Adrenal gland (tissue), 12 donors: Measurements from ENCODE around the gene TTC23. TPM values are rescaled to one million over a fixed set of nuclear protein-coding genes. Genes with fewer than 3 reads are reported as not detected.

ENCODE experiments used
- DNase-seq, 7 donors: peaks; one replicate each; pipeline ENCODE4 v3.0.0-alpha.2; 2019 to 2020
- H3K27ac ChIP-seq, 5 donors: fragments of 200-600 bp; sonication (generic) in 4 of 5; 1 replicate in 3 of 5; 2 replicates in 2 of 5; pipeline versions ENCODE4 v1.5.1 to v1.8.0; 2016 to 2020; ENCODE audit warnings: mild to moderate bottlenecking in 1 of 5
- H3K27me3 ChIP-seq: fragments of 200-600 bp; 2 replicates; pipeline ENCODE4 v1.8.0; 2021
- H3K36me3 ChIP-seq, 2 donors: fragments of 200-600 bp; replicated peaks in 1 of 2; 1 replicate in 1 of 2; 2 replicates in 1 of 2; pipeline versions ENCODE4 v1.5.1 to v1.8.0; 2018 to 2022
- H3K4me1 ChIP-seq, 2 donors: fragments of 200-600 bp; replicated peaks in 1 of 2; 1 replicate in 1 of 2; 2 replicates in 1 of 2; pipeline versions ENCODE4 v1.5.1 to v1.8.0; 2018 to 2021
- H3K4me3 ChIP-seq, 4 donors: fragments of 200-600 bp; sonication (generic) in 3 of 4; one replicate each; pipeline ENCODE4 v1.5.1; 2016 to 2018
- H3K9me3 ChIP-seq, 3 donors: fragments of 200-600 bp; sonication (generic) in 1 of 3; replicated peaks in 1 of 3; 1 replicate in 2 of 3; 2 replicates in 1 of 3; pipeline versions ENCODE4 v1.5.1 to v1.8.0; 2016 to 2021
- CTCF ChIP-seq, 6 experiments: fragments of 450-650 bp in 4 of 6; fragments of 200-600 bp in 2 of 6; sonication (generic) in 1 of 6; IDR thresholded peaks; 1 replicate in 5 of 6; 2 replicates in 1 of 6; pipeline versions ENCODE4 v1.5.1 to v1.8.0; 2016 to 2021; ENCODE audit warnings: antibody characterized with exemption in 6 of 6, mild to moderate bottlenecking in 2 of 6, moderate library complexity in 1 of 6
- POLR2A ChIP-seq, 2 donors: fragments of 450-650 bp; IDR thresholded peaks; one replicate each; pipeline ENCODE4 v1.6.1; 2017; ENCODE audit warnings: antibody characterized with exemption in 2 of 2, mild to moderate bottlenecking in 2 of 2, moderate library complexity in 1 of 2
- WGBS, 4 donors: extraction: QIAGEN DNeasy Blood & Tissue Kit in 2 of 4; methylation state at CpG; one replicate each; pipeline versions ENCODE4 v1.1.5 to v1.1.7; 2013 to 2017; 5-methylcytosine and 5-hydroxymethylcytosine counted together
- intact Hi-C, 2 donors: fragments of 100-400 bp; cut with DNase I; formaldehyde crosslinking; loops; one replicate each; pipeline versions ENCODE4 v1.14.1 to v1.15.0; 2022 to 2023
- polyA plus RNA-seq, 3 donors: library from polyadenylated mRNA; stranded (reverse); fragments of 200-250 nt in 2 of 3; fragments of 350-450 nt in 1 of 3; fragmentation: Illumina TruSeq in 1 of 3; extraction: RNeasy Lipid Tissue Mini Kit (QIAGEN cat#74804) in 1 of 3; gene quantifications; one replicate each; pipeline ENCODE4 v1.2.3, GENCODE V29; 2013 to 2014
- total RNA-seq, 9 donors: library from RNA; depleted of rRNA in 4 of 9; stranded (reverse); fragments of >200 nt in 4 of 9; fragments of 120-200 nt in 1 of 9; fragmentation: NEBNext Ultra II Directional in 1 of 9; extraction: Animal tissue kit (Norgen Biotek cat#: 25700) in 1 of 9; gene quantifications; one replicate each; pipeline versions ENCODE4 v1.1.0 to v1.2.4, GENCODE V29; 2013 to 2023
- donor health status: healthy with polysubstance abuse.
- donor health status: Bipolar disorder and iron deficiency.
- donor health status: DM: yes; HTN: yes; CAD: no.
- donor health status: DM: no; HTN: no; CAD: no.
- donor health status: DM: no; HTN: no; CAD: no.
- donor health status: DM: yes; HTN: yes; CAD: no.

Gene TTC23
- total and polyA plus RNA-seq, 12 donors, result 10.9 to 42.0 (median 22.6) TPM

- no peak overlapping the region for H3K4me3 ChIP-seq
- intact Hi-C loops, result no loop called here
- no peak for TF ChIP-seq POLR2A (IDR thresholded peaks at IDR 0.05)
- TF ChIP-seq CTCF (IDR thresholded peaks at IDR 0.05), result no peak
- WGBS, 4 donors, result 67 to 83% (median 74%) methylated on average over 6 of the region's 6 CpGs
- H3K27me3 ChIP-seq, result no peaks in the 10 kb centered on the region
- no peaks in the 10 kb centered on the region for H3K9me3 ChIP-seq
- H3K4me1 ChIP-seq, result peaks cover 0 to 5% of the 10 kb centered on the region in 2 donors
- H3K36me3 ChIP-seq, result no peaks in the 10 kb centered on the region
- no peak for DNase-seq
- no peak overlapping the region for H3K27ac ChIP-seq
These were observed 150.4 kb downstream of the TTC23 start for GRCh38 chr15:99098991-99099390.

DNA sequence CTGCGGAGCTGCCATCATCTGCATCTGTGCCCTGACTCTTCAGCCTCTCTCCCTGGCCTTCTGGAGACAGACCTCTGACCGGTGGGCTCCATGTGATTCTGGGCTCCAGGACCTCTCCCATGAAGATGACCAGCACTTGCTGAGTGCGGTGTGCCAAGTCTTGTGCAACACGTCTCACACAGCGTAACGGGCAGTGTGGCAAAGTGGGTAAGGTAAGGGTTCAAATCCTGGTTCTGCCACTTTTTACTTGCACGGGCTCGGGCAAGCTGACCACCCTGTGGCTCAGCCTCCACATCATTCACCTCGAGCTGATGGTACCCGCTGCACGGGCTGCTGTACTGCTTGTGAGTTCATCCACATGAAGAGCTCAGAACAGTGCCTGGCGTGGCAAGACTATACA, 151.0 kb downstream of the TTC23 start:
- peak in 1 of 7 donors; percentile 42 for DNase-seq
- no peak overlapping the region for H3K4me3 ChIP-seq
- H3K36me3 ChIP-seq, result no peaks in the 10 kb centered on the region
- no peak overlapping the region for H3K27ac ChIP-seq
- WGBS, 4 donors, result 83 to 87% (median 83%) methylated on average over 11 to 12 of the region's 12 CpGs
- intact Hi-C loops, result no loop called here
- no peaks in the 10 kb centered on the region for H3K9me3 ChIP-seq
- TF ChIP-seq POLR2A (IDR thresholded peaks at IDR 0.05) (no peak), CTCF (IDR thresholded peaks at IDR 0.05) (no peak)
- H3K27me3 ChIP-seq, result no peaks in the 10 kb centered on the region
- peaks cover 0 to 5% of the 10 kb centered on the region in 2 donors for H3K4me1 ChIP-seq

GRCh38 chr15:99097441-99098410, 151.7 kb downstream of the TTC23 start:
- Histone ChIP-seq H3K9me3 (no peaks in the 10 kb centered on the region), H3K27me3 (no peaks in the 10 kb centered on the region), H3K4me3 (no peak overlapping the region), H3K4me1 (peaks cover 0 to 5% of the 10 kb centered on the region in 2 donors), H3K27ac (no peak overlapping the region), H3K36me3 (no peaks in the 10 kb centered on the region)
- intact Hi-C loops, result no loop called here
- TF ChIP-seq POLR2A (IDR thresholded peaks at IDR 0.05) (no peak), CTCF (IDR thresholded peaks at IDR 0.05) (no peak)
- WGBS, 4 donors, result 82 to 89% (median 88%) methylated on average over 13 to 14 of the region's 14 CpGs
- peak in 1 of 7 donors; percentile 25 for DNase-seq

DNA sequence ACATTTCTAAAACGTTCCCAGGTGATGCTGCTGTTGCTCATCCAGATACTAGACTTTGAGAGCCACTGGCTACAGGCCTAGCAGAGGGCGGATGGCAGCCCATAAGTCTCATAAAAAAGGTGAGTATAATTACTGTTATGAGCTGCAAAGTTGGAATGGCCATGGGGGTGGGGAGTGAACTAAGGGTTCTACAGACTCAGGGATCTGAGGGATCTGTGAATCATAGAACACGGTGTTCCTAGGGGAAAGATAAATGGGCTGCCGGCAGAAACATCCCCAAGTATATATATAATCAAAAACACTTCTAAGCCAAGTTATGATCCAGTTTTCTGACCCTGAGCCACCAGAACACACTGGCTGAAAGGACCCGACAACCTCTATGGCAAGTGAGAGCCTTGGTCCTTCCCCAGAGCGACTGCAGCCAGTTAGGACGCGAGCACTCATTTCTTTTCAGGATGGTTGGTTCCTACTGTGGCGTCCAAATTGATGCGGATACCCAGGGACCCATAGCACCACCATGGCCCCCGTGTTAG, 152.4 kb downstream of the TTC23 start:
- H3K27ac ChIP-seq, result no peak overlapping the region
- H3K36me3 ChIP-seq, result no peaks in the 10 kb centered on the region
- intact Hi-C loops, result no loop called here
- peak in 1 of 7 donors; percentile 39 for DNase-seq
- no peaks in the 10 kb centered on the region for H3K9me3 ChIP-seq
- no peak for TF ChIP-seq POLR2A (IDR thresholded peaks at IDR 0.05)
- no peak for TF ChIP-seq CTCF (IDR thresholded peaks at IDR 0.05)
- 78 to 89% (median 87%) methylated on average over 10 to 11 of the region's 11 CpGs for WGBS, 4 donors
- H3K27me3 ChIP-seq, result no peaks in the 10 kb centered on the region
- peaks cover 0 to 5% of the 10 kb centered on the region in 2 donors for H3K4me1 ChIP-seq
- H3K4me3 ChIP-seq, result no peak overlapping the region
